ENCODE data around the gene DCHS1.

DCHS1 gene

DNA sequence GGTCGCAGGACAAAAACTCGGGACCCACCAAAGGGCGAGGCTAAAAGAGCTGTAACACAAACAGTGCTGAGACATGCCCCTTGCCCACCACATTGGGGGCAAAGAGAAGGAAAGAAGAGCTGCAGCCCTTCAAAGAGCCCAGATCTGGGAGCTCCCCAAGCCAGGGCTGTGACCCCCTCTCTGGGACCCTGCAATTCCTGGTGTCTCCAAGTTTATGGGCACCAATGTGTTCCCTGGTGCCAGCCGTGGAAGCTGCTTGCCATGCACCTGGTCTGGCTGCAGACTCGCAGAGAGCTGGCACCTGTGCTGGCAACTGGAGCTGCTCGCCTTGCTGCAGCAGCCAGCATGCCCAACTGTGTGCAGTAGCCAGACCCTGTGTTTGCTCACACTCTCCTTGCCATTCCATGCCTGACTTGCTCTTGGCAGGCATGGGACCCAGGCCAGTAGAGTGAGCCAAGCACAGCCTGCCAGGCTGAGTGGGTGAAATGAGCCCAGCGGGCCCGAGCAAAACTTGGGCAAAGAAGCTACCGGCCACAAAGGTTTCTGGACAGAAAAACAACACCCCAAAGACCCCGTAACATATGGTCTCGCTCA is 68.2 kb downstream of the DCHS1 start:
- peak; percentile 7 for DNase-seq

DNA sequence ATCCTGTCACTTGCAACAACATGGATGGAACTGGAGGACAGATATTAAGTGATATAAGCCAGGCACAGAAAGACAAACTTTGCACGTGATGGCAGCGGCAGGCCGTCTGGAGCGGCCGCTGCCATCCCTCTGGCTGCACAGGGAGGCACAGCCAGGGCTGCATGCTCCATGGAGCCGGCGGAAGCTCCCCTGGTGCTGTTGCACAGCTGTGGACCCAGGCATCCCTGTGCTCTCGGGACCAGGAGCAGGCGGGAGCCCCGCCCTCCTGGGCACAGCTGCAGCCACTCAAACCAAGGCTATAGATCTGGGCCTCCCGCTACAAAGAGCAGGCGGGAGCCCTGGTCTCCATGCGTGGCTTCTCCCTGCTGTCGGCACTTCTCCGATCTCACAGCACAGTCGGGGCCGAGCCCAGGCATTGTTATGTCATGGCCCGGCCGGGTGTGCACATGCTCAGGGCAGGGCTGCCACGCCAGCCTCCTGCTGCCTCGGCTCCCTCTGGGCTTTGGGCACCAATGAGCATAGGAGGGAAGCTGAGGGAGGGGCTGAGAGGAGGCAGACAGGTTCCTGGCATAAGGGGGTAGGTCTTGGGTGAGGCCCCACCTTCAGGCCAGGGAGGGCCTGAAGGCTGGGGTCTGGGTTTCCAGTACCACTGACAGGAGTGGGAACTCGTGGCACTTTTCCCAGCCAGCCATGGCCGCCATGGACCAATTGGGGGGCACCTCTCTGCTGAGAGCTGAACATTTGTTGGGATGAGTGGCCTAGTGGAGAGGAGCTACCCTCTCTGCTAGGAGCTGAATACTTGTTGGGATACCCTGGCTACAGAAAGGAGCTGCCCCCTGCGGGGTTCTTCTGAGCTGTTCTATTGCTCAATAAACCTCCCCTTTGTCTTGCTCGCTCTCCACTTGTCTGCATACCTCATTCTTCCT is 68.9 kb downstream of the DCHS1 start:
- DNase-seq: peak; percentile 77

- no peak for DNase-seq
Observed at GRCh38 chr11:6584528-6584927, 71.1 kb downstream of the DCHS1 start.

DNA sequence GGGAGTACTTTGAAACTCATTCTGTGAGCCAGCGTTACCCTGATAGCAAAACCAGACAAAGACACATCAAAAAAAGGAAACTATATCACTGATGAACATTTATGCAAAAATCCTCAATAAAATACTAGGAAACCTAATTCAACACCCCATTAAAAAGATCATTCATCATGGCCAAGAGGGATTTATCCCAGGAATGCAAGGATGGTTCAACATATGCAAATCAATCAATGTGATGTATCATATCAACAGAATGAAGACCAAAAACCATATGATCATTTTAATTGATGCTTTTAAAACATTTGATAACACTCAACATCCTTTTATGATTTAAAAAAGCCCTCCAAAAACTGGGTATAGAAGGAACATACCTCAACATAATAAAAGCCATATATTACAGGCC is 72.0 kb downstream of the DCHS1 start:
- no peak for DNase-seq

DNA sequence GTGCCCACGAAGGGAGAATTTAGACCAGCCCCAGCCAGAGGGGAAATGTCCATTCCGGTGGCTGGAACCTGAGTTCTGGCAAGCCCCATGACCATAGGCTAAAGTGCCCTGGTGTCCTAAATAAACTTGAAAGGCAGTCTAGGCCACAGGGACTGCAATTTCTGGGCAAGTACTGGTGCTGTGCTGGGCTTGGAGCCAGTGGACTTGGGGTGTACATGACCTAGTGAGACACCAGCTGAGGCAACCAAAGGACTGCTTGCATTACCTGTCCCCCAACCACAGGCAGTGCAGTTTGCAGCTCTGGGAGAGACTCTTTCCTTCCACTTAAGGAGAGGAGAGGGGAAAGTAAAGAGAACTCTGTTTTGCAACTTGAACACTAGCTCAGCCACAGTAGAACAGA is 75.9 kb downstream of the DCHS1 start:
- DNase-seq: no peak

- no peak for DNase-seq
Observed at GRCh38 chr11:6578134-6578533, 77.5 kb downstream of the DCHS1 start.

- peak; percentile 74 for DNase-seq
Observed at GRCh38 chr11:6576471-6577373, 78.9 kb downstream of the DCHS1 start.

GRCh38 chr11:6574816-6575715 is 80.5 kb downstream of the DCHS1 start:
- DNase-seq: no peak

- no peak for DNase-seq
Observed at GRCh38 chr11:6572215-6572614, 83.4 kb downstream of the DCHS1 start.

GRCh38 chr11:6571434-6572008 is 84.1 kb downstream of the DCHS1 start:
- no peak for DNase-seq
